GM23338 (cell line): Measurements from ENCODE around the gene THSD8. TPM values are rescaled to one million over a fixed set of nuclear protein-coding genes. Genes with fewer than 3 reads are reported as not detected.

Experiments
- ATAC-seq: fragments of 200-7000 bp; cut with Tn5 transposase; 3 replicates; pipeline ENCODE4 v1.9.1; 2020
- DNase-seq: peaks from one replicate; pipeline ENCODE4 v3.0.0-alpha.2; 2015; ENCODE audit warnings: low spot score
- H2AFZ ChIP-seq: fragments of 200-600 bp; sonication (generic); 2 replicates; pipeline ENCODE4 v1.8.0; 2016; ENCODE audit warnings: antibody characterized with exemption, mild to moderate bottlenecking, moderate library complexity
- H3F3A ChIP-seq: fragments of 200-600 bp; sonication (generic); replicated peaks from 2 replicates; pipeline ENCODE4 v1.8.0; 2017; ENCODE audit warnings: antibody characterized with exemption, mixed run types, low read depth
- H3K27ac ChIP-seq: fragments of 200-600 bp; sonication (generic); 2 replicates; pipeline ENCODE4 v1.6.1; 2016; ENCODE audit warnings: low read depth
- H3K27me3 ChIP-seq: fragments of 200-600 bp; sonication (generic); 2 replicates; pipeline ENCODE4 v1.8.0; 2016; ENCODE audit warnings: mild to moderate bottlenecking, mixed run types, moderate library complexity; ENCODE audit not compliant: insufficient read depth
- H3K36me3 ChIP-seq: fragments of 200-600 bp; sonication (generic); 2 replicates; pipeline ENCODE4 v1.8.0; 2016; ENCODE audit warnings: mild to moderate bottlenecking; ENCODE audit not compliant: insufficient read depth
- H3K4me1 ChIP-seq: fragments of 200-600 bp; sonication (generic); 2 replicates; pipeline ENCODE4 v1.8.0; 2016; ENCODE audit warnings: mild to moderate bottlenecking, moderate library complexity; ENCODE audit not compliant: insufficient read depth
- H3K4me2 ChIP-seq: fragments of 200-600 bp; sonication (generic); 2 replicates; pipeline ENCODE4 v1.7.1; 2017; ENCODE audit warnings: mixed run types
- H3K4me3 ChIP-seq: fragments of 200-600 bp; sonication (generic); 2 replicates; pipeline ENCODE4 v1.6.1; 2016; ENCODE audit warnings: mixed run types
- H3K79me2 ChIP-seq: fragments of 200-600 bp; sonication (generic); replicated peaks from 2 replicates; pipeline ENCODE4 v1.8.0; 2017; ENCODE audit warnings: mild to moderate bottlenecking; ENCODE audit not compliant: insufficient read depth
- H3K9me2 ChIP-seq: fragments of 200-600 bp; sonication (generic); 2 replicates; pipeline ENCODE4 v1.8.0; 2017; ENCODE audit not compliant: insufficient read depth
- H4K20me1 ChIP-seq: fragments of 200-600 bp; sonication (generic); replicated peaks from 2 replicates; pipeline ENCODE4 v1.8.0; 2017; ENCODE audit warnings: mild to moderate bottlenecking; ENCODE audit not compliant: insufficient read depth
- H3K27ac Mint-ChIP-seq: 2 replicates; pipeline ENCODE4 v1.8.0; 2020; ENCODE audit warnings: inconsistent platforms, mild to moderate bottlenecking, moderate library complexity, mixed read lengths
- H3K27me3 Mint-ChIP-seq: 3 replicates; pipeline ENCODE4 v1.8.0; 2022; ENCODE audit warnings: low read depth, mild to moderate bottlenecking, moderate library complexity, mixed read lengths, inconsistent platforms; ENCODE audit not compliant: insufficient read depth, poor library complexity
- H3K36me3 Mint-ChIP-seq: 3 replicates; pipeline ENCODE4 v1.8.0; 2021; ENCODE audit warnings: low read depth, mild to moderate bottlenecking, inconsistent platforms, moderate library complexity, mixed read lengths
- H3K4me1 Mint-ChIP-seq: 3 replicates; pipeline ENCODE4 v1.8.0; 2020; ENCODE audit warnings: mild to moderate bottlenecking, inconsistent platforms, mixed read lengths
- H3K4me3 Mint-ChIP-seq: 3 replicates; pipeline ENCODE4 v1.8.0; 2021; ENCODE audit warnings: moderate library complexity, mild to moderate bottlenecking, inconsistent platforms, mixed read lengths
- H3K9me3 Mint-ChIP-seq: 3 replicates; pipeline ENCODE4 v1.8.0; 2020; ENCODE audit warnings: moderate library complexity, mild to moderate bottlenecking, inconsistent platforms, mixed read lengths
- CREB1 ChIP-seq: fragments of 250-450 bp; sonication (Bioruptor Pico); IDR thresholded peaks from 2 replicates; pipeline ENCODE4 v1.5.0; 2020; ENCODE audit warnings: low read depth, mild to moderate bottlenecking, moderate library complexity
- CTCF ChIP-seq, 2 experiments: fragments of 200-600 bp in 1 of 2; sonication (generic) in 1 of 2; conservative IDR thresholded peaks; 2 replicates each; pipeline versions ENCODE4 v1.5.1 to v1.6.1; 2016 to 2017; ENCODE audit warnings: antibody characterized with exemption in 2 of 2, low read depth in 2 of 2, mild to moderate bottlenecking in 2 of 2, moderate library complexity in 1 of 2
- ETS1 ChIP-seq: IDR thresholded peaks from 2 replicates; pipeline ENCODE4 v1.6.1; 2016; ENCODE audit warnings: antibody characterized with exemption
- EZH2 ChIP-seq: fragments of 200-600 bp; sonication (generic); IDR thresholded peaks from one replicate; pipeline ENCODE4 v1.8.0; 2017; ENCODE audit warnings: antibody characterized with exemption, mild to moderate bottlenecking, low read depth; ENCODE audit not compliant: unreplicated experiment
- EZH2phosphoT487 ChIP-seq: fragments of 200-600 bp; sonication (generic); IDR thresholded peaks from one replicate; pipeline ENCODE4 v1.8.1; 2018; ENCODE audit warnings: antibody characterized with exemption; ENCODE audit not compliant: unreplicated experiment
- JUNB ChIP-seq: IDR thresholded peaks from one replicate; pipeline ENCODE4 v1.6.1; 2016; ENCODE audit warnings: antibody characterized with exemption; ENCODE audit not compliant: unreplicated experiment
- NANOG ChIP-seq: IDR thresholded peaks from 2 replicates; pipeline ENCODE4 v1.6.1; 2016; ENCODE audit warnings: antibody characterized with exemption, borderline replicate concordance
- POLR2AphosphoS5 ChIP-seq: IDR thresholded peaks from 2 replicates; pipeline ENCODE4 v1.6.1; 2016; ENCODE audit warnings: antibody characterized with exemption, low read depth
- REST ChIP-seq: IDR thresholded peaks from one replicate; pipeline ENCODE4 v1.6.1; 2018; ENCODE audit warnings: antibody characterized with exemption; ENCODE audit not compliant: unreplicated experiment
- STAT1 ChIP-seq: IDR thresholded peaks from one replicate; pipeline ENCODE4 v1.6.1; 2016; ENCODE audit warnings: antibody characterized with exemption; ENCODE audit not compliant: unreplicated experiment
- ZNF114 ChIP-seq: fragments of 250-450 bp; sonication (Bioruptor Pico); IDR thresholded peaks from 2 replicates; pipeline ENCODE4 v1.5.0; 2020; ENCODE audit warnings: mild to moderate bottlenecking, moderate library complexity
- ZNF331 ChIP-seq: fragments of 250-450 bp; sonication (Bioruptor Pico); IDR thresholded peaks from 2 replicates; pipeline ENCODE4 v1.5.0; 2020; ENCODE audit warnings: low read depth, mild to moderate bottlenecking, moderate library complexity
- ZNF462 ChIP-seq: fragments of 250-450 bp; sonication (Bioruptor Pico); IDR thresholded peaks from 2 replicates; pipeline ENCODE4 v1.5.0; 2020; ENCODE audit warnings: mild to moderate bottlenecking, moderate library complexity
- polyA plus RNA-seq: library from polyadenylated mRNA; unstranded; fragments of >200 nt; fragmentation: Nextera tagmentation; extraction: Ambion mirVana; gene quantifications from 2 replicates; pipeline ENCODE4 v1.2.1, GENCODE V29; 2016
- total RNA-seq: library from RNA; depleted of rRNA; stranded (reverse); fragments of >200 nt; shearing (Covaris generic); gene quantifications from 2 replicates; pipeline ENCODE4 v1.2.3, GENCODE V29; 2014

The THSD8 gene
- total and polyA plus RNA-seq, 2 experiments from 2014 or later, result 0.38 to 38.5 TPM

- Histone ChIP-seq H3K4me1 (peaks cover 25% of the 10 kb centered on the region), H3K4me2 (no peak overlapping the region)
- ATAC-seq, result no peak
Measured at GRCh38 chr19:12784871-12785430, 16.9 kb upstream of the THSD8 start.

More at GRCh38 chr19:12784871-12785430, 16.9 kb upstream of the THSD8 start:
- H3K36me3 Mint-ChIP-seq, result no peaks in the 10 kb centered on the region
- H3K79me2 ChIP-seq, result no peaks in the 10 kb centered on the region
- H3F3A ChIP-seq, result peaks cover 27% of the 10 kb centered on the region
- H3K9me2 ChIP-seq, result no peaks in the 10 kb centered on the region
- H3K4me1 Mint-ChIP-seq, result peaks cover 18% of the 10 kb centered on the region
- H3K27ac Mint-ChIP-seq, result no peak overlapping the region
- H3K36me3 ChIP-seq, result no peaks in the 10 kb centered on the region
- H4K20me1 ChIP-seq, result no peaks in the 10 kb centered on the region
- H3K4me3 Mint-ChIP-seq, result no peak overlapping the region
- H3K27me3 ChIP-seq, result no peaks in the 10 kb centered on the region
- peaks cover 11% of the 10 kb centered on the region for H3K27me3 Mint-ChIP-seq
- no peak overlapping the region for H2AFZ ChIP-seq
- H3K4me3 ChIP-seq, result no peak overlapping the region
- no peaks in the 10 kb centered on the region for H3K9me3 Mint-ChIP-seq
- H3K27ac ChIP-seq, result no peak overlapping the region
- TF ChIP-seq ZNF114, result no peak
- no peak for TF ChIP-seq POLR2AphosphoS5
- TF ChIP-seq ZNF331 (CRISPR knock-in tag), result no peak
- TF ChIP-seq JUNB, result no peak
- TF ChIP-seq ZNF462 (CRISPR knock-in tag), result no peak
- no peak for TF ChIP-seq CREB1
- TF ChIP-seq EZH2, result no peak
- no peak for TF ChIP-seq EZH2phosphoT487
- no peak for TF ChIP-seq NANOG
- no peak for TF ChIP-seq CTCF (conservative IDR thresholded peaks at IDR 0.05; ENCODE audit: low read depth in 2 of 2)
- TF ChIP-seq STAT1, result no peak
- no peak for TF ChIP-seq REST
- TF ChIP-seq ETS1, result no peak
- DNase-seq, result no peak
